Endodermal cell (in vitro differentiated cells): Measurements from ENCODE around the gene ATN1. TPM values are rescaled to one million over a fixed set of nuclear protein-coding genes. Genes with fewer than 3 reads are reported as not detected.
A peak's percentile ranks its signal among the peaks of the same experiment; 100 is the strongest.

Experiments
- DNase-seq: peaks from one replicate; pipeline ENCODE4 v3.0.0-alpha.2; 2017
- H3K27ac ChIP-seq: 2 replicates; pipeline ENCODE4 v1.5.1; 2013; ENCODE audit warnings: mild to moderate bottlenecking, low read depth, low read length, moderate library complexity
- H3K27me3 ChIP-seq: 2 replicates; pipeline ENCODE4 v1.6.1; 2013; ENCODE audit warnings: mild to moderate bottlenecking, low read length, moderate library complexity; ENCODE audit not compliant: insufficient read depth, control insufficient read depth, poor library complexity, severe bottlenecking
- H3K36me3 ChIP-seq: 2 replicates; pipeline ENCODE4 v1.7.0; 2013; ENCODE audit warnings: mild to moderate bottlenecking, low read length, moderate library complexity; ENCODE audit not compliant: control insufficient read depth, insufficient read depth
- H3K4me1 ChIP-seq: one replicate; pipeline ENCODE4 v1.7.0; 2013; ENCODE audit warnings: low read length; ENCODE audit not compliant: control insufficient read depth, insufficient read depth
- H3K4me3 ChIP-seq: 2 replicates; pipeline ENCODE4 v1.5.1; 2013; ENCODE audit warnings: mild to moderate bottlenecking, low read length, moderate library complexity
- H3K9ac ChIP-seq: 2 replicates; pipeline ENCODE4 v1.6.1; 2013; ENCODE audit warnings: mild to moderate bottlenecking, low read length, moderate library complexity; ENCODE audit not compliant: poor library complexity, severe bottlenecking; ENCODE audit errors: extremely low read depth
- H3K9me3 ChIP-seq: 2 replicates; pipeline ENCODE4 v1.6.1; 2013; ENCODE audit warnings: mild to moderate bottlenecking, low read length, moderate library complexity; ENCODE audit not compliant: control insufficient read depth
- H3K27ac Mint-ChIP-seq: 2 replicates; pipeline ENCODE4 v1.8.0; 2020; ENCODE audit warnings: mixed read lengths
- H3K27me3 Mint-ChIP-seq: 2 replicates; pipeline ENCODE4 v1.8.0; 2021; ENCODE audit warnings: mild to moderate bottlenecking, mixed read lengths; ENCODE audit not compliant: insufficient read depth
- H3K36me3 Mint-ChIP-seq: 2 replicates; pipeline ENCODE4 v1.8.0; 2020; ENCODE audit warnings: low read depth, mixed read lengths
- H3K4me1 Mint-ChIP-seq: 2 replicates; pipeline ENCODE4 v1.8.0; 2020; ENCODE audit warnings: mixed read lengths
- H3K4me3 Mint-ChIP-seq: 2 replicates; pipeline ENCODE4 v1.8.0; 2020; ENCODE audit warnings: mild to moderate bottlenecking, moderate library complexity, mixed read lengths
- H3K9me3 Mint-ChIP-seq: 2 replicates; pipeline ENCODE4 v1.8.0; 2020; ENCODE audit warnings: mild to moderate bottlenecking, mixed read lengths
- CTCF ChIP-seq: fragments of 200-600 bp; sonication (generic); conservative IDR thresholded peaks from 2 replicates; pipeline ENCODE4 v1.5.0; 2021; ENCODE audit warnings: antibody characterized with exemption, mild to moderate bottlenecking
- WGBS, 2 experiments: methylation state at CpG; one replicate each; pipeline versions ENCODE4 v1.1.5 to v1.1.7; 2013; ENCODE audit warnings: missing lambda C conversion rate in 2 of 2, mixed read lengths in 1 of 2; ENCODE audit not compliant: insufficient coverage in 1 of 2, insufficient read length in 1 of 2; 5-methylcytosine and 5-hydroxymethylcytosine counted together
- total RNA-seq, 2 donors: library from RNA; stranded (reverse); fragmentation: NEBNext Ultra II Directional in 1 of 2; extraction: Animal tissue kit (Norgen Biotek cat#: 25700) in 1 of 2; gene quantifications; 2 replicates in 1 of 2; 3 replicates in 1 of 2; pipeline ENCODE4 v1.2.1, GENCODE V29; 2021

The ATN1 gene
- total RNA-seq, 2 donors from 2014 or later, result 111 to 244 TPM

- 90 to 91% methylated on average over 10 to 14 of the region's 14 CpGs for WGBS, 2 experiments
- no peaks in the 10 kb centered on the region for H3K9me3 Mint-ChIP-seq
- H3K4me3 Mint-ChIP-seq, result no peak overlapping the region
These were observed 10.1 kb upstream of the ATN1 start for GRCh38 chr12:6917491-6918231.

GRCh38 chr12:6919588-6919987, 8.2 kb upstream of the ATN1 start:
- H3K36me3 Mint-ChIP-seq, result peaks cover 38% of the 10 kb centered on the region
- Histone ChIP-seq H3K36me3 (peaks cover 6% of the 10 kb centered on the region), H3K9me3 (no peaks in the 10 kb centered on the region), H3K27me3 (peaks cover 8% of the 10 kb centered on the region), H3K4me3 (no peak overlapping the region), H3K9ac (no peak overlapping the region), H3K4me1 (no peaks in the 10 kb centered on the region), H3K27ac (no peak overlapping the region)
- H3K4me3 Mint-ChIP-seq, result no peak overlapping the region
- peak; percentile 47 for TF ChIP-seq CTCF
- peaks cover 17% of the 10 kb centered on the region for H3K27me3 Mint-ChIP-seq
- H3K27ac Mint-ChIP-seq, result peak overlapping the region; percentile 9
- H3K9me3 Mint-ChIP-seq, result no peaks in the 10 kb centered on the region
- peaks cover 35% of the 10 kb centered on the region for H3K4me1 Mint-ChIP-seq
- WGBS, 2 experiments, result 60 to 88% methylated on average over 3 to 7 of the region's 7 CpGs
- DNase-seq, result peak; percentile 61

More at GRCh38 chr12:6917491-6918231, 10.1 kb upstream of the ATN1 start:
- Mint-ChIP-seq H3K27me3 (peaks cover 34% of the 10 kb centered on the region), H3K27ac (no peak overlapping the region), H3K4me1 (peaks cover 41% of the 10 kb centered on the region), H3K36me3 (peaks cover 38% of the 10 kb centered on the region)
- H3K9me3 ChIP-seq, result no peaks in the 10 kb centered on the region
- peaks cover 12% of the 10 kb centered on the region for H3K27me3 ChIP-seq
- DNase-seq, result peak; percentile 66
- no peak for TF ChIP-seq CTCF
- no peak overlapping the region for H3K4me3 ChIP-seq
- peaks cover 6% of the 10 kb centered on the region for H3K36me3 ChIP-seq
- no peak overlapping the region for H3K27ac ChIP-seq
- H3K9ac ChIP-seq, result no peak overlapping the region
- H3K4me1 ChIP-seq, result no peaks in the 10 kb centered on the region

GRCh38 chr12:6921539-6921938, 6.2 kb upstream of the ATN1 start:
- no peak for TF ChIP-seq CTCF
- Mint-ChIP-seq H3K4me1 (peaks cover 37% of the 10 kb centered on the region), H3K27ac (no peak overlapping the region)

More at GRCh38 chr12:6921539-6921938, 6.2 kb upstream of the ATN1 start:
- Histone ChIP-seq H3K27me3 (no peaks in the 10 kb centered on the region), H3K27ac (no peak overlapping the region), H3K9me3 (no peaks in the 10 kb centered on the region), H3K4me3 (no peak overlapping the region), H3K4me1 (peaks cover 6% of the 10 kb centered on the region), H3K9ac (no peak overlapping the region), H3K36me3 (peaks cover 6% of the 10 kb centered on the region)
- Mint-ChIP-seq H3K36me3 (peaks cover 33% of the 10 kb centered on the region), H3K4me3 (no peak overlapping the region), H3K9me3 (no peaks in the 10 kb centered on the region), H3K27me3 (peaks cover 3% of the 10 kb centered on the region)
- DNase-seq, result no peak
- 92% methylated on average over 7 of the region's 7 CpGs for WGBS, 2 experiments
